Head of caudate nucleus (tissue), 42 donors: Measurements from ENCODE around the gene PLCB2.

Experiments used
- DNase-seq, 42 donors: peaks; one replicate each; pipeline versions ENCODE4 v3.0.0 to v3.0.0-alpha.2; 2020 to 2021; ENCODE audit warnings: mixed read lengths in 7 of 42
- intact Hi-C: fragments of 100-400 bp; cut with DNase I; formaldehyde crosslinking; loops from one replicate; pipeline ENCODE4 v1.15.0; 2022

Gene PLCB2

GRCh38 chr15:40280260-40281056, 27.3 kb downstream of the PLCB2 start:
- intact Hi-C loops: no loop called here
- DNase-seq: peak in 30 of 42 donors; percentile 32 to 75 (median 60)

DNA sequence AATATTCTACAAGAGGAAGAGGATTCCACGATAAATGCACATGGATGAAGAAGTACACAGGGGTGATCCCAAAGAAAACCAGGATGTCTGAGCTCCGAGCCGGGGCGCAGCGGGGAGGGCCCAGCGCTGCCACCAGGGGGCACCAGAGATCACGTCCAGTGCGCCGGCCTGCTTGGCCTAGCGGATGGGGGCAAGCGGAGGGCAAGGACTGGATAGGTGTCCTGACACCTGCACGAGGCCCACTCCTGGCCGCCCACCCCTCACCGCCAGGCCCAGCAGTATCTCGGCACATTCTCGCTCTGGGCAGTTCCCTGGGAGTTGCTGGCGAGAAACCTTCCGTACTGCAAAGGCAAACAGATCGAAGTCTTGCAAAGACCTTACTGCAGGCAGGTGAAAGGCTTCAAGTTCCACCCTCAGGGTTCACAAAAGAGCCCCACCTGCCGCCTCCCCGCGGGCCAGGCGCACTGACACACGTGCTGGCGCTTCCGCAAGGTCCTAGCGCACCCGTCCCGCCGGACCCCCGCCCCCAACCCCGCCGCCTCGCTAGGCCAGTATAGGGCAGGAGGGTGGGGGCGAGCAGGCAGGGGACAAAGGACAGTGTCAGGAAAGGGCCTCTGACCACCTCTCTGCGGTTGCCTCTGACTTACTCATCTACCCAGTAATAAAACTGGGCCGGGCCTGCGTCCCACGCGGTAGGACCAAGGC, 28.1 kb downstream of the PLCB2 start:
- intact Hi-C loops: loop anchor here (5.0 kb wide), 1 partner anchor 143 kb away; no protein-coding TSS in a partner anchor
- peak; percentile 51 to 91 (median 81) for DNase-seq

DNA sequence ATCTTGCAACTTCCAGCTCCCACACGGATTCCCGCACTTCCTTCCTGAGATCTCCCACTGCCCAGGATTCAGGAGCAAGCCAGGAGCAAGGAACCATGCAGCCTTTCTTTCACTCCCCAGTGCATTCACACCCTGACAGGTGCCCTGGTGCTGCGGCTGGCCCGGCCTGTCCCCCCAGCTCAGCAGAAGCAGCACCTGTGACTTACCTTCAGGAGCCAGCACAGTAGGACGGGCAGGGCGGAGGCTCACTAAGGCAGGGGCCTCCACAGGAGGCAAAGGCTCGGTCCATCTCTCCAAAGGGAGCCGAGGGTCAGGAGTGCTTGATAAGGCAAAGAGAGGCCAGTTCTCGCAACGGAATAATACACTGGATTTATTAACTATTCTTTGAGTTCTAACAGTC, 29.7 kb downstream of the PLCB2 start:
- DNase-seq: no peak
- intact Hi-C loops: loop anchor here (5.0 kb wide), 1 partner anchor 144 kb away; no protein-coding TSS in a partner anchor

- intact Hi-C loops: loop anchor here (5.0 kb wide), 1 partner anchor 145 kb away; no protein-coding TSS in a partner anchor
- DNase-seq: no peak
These were observed 30.3 kb downstream of the PLCB2 start for GRCh38 chr15:40277471-40277870.

DNA sequence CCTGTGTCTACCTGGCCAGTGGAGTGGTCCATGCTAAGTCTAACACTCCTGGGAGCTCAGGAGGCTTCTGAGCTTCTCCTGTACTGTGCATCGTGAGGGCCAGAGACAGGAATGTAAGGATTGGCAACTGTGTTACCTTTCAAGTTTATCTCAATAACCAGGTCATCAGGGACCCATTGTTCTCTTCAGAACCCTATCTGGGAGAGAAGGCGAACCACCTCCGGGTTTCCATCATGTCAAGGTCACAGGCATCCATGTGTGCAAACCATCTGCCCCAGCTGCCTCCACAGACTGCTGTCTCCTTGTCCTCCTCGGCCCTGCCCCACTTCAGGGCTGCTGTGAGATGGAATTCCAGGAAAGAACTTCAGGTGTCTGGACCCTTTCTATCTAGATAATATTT, 30.8 kb downstream of the PLCB2 start:
- intact Hi-C loops: loop anchor here (5.0 kb wide), 1 partner anchor 145 kb away; no protein-coding TSS in a partner anchor
- DNase-seq: no peak

- no peak for DNase-seq
- intact Hi-C loops: loop anchor here (5.0 kb wide), 1 partner anchor 146 kb away; no protein-coding TSS in a partner anchor
These were observed 31.8 kb downstream of the PLCB2 start for GRCh38 chr15:40275954-40276353.

GRCh38 chr15:40275523-40275922, 32.2 kb downstream of the PLCB2 start:
- intact Hi-C loops: loop anchor here (5.0 kb wide), 1 partner anchor 147 kb away; no protein-coding TSS in a partner anchor
- DNase-seq: no peak

GRCh38 chr15:40274350-40275274, 33.1 kb downstream of the PLCB2 start:
- intact Hi-C loops: loop anchor here (5.0 kb wide), 2 partner anchors 148 to 227 kb away; no protein-coding TSS in a partner anchor
- DNase-seq: peak; percentile 61 to 93 (median 85)

GRCh38 chr15:40273428-40273827, 34.3 kb downstream of the PLCB2 start:
- intact Hi-C loops: loop anchor here (2.0 to 5.0 kb wide), 2 partner anchors 57 to 226 kb away; no protein-coding TSS in a partner anchor
- DNase-seq: no peak

DNA sequence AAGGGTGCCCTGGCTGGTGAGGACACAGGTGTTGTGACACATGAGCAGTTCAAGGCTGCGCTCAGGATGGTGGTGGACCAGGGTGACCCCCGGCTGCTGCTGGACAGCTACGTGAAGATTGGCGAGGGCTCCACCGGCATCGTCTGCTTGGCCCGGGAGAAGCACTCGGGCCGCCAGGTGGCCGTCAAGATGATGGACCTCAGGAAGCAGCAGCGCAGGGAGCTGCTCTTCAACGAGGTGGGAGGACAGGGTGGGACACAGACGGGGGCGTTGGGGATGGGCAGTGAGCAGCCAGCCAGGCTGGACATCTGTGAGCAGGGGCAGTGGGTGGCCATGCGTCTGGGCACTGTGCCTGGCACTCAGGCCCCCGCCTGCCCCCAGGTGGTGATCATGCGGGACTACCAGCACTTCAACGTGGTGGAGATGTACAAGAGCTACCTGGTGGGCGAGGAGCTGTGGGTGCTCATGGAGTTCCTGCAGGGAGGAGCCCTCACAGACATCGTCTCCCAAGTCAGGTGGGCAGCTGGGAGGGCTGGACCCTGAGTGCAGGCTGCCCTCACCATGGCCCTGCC, 35.2 kb downstream of the PLCB2 start:
- intact Hi-C loops: loop anchor here (2.0 to 5.0 kb wide), 2 partner anchors 56 to 225 kb away; no protein-coding TSS in a partner anchor
- DNase-seq: peak in 16 of 42 donors; percentile 41 to 80 (median 58)

DNA sequence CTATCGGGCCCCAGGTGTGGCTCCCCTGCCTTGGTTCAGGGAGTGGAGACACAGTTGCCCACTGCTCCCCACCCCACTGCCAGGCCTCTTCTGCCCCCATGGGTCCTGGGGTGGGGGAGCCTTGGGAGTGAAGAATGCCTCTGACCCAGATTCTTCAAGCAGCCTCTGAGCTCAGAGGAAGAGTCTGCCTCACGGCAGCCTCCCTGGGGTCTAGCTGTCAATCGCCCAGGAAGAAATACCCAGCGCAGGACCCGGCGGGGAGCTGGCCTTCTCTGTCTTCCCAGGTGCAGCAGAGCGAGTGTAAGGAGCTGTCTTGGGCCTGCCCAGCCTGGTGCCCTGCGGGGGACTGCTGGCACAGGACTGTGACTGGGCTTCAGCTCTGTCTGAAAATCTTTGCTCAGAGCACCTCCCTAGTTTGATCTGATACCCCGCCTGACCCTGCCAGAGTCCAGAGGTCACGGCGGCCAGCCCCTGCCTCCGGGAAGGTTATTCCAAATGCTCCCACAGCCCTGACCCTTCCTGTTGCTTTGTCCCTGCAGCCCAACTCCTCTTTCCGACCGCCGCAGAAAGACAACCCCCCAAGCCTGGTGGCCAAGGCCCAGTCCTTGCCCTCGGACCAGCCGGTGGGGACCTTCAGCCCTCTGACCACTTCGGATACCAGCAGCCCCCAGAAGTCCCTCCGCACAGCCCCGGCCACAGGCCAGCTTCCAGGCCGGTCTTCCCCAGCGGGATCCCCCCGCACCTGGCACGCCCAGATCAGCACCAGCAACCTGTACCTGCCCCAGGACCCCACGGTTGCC, 35.9 kb downstream of the PLCB2 start:
- no peak for DNase-seq
- intact Hi-C loops: loop anchor here (2.0 to 5.0 kb wide), 2 partner anchors 55 to 225 kb away; no protein-coding TSS in a partner anchor

DNA sequence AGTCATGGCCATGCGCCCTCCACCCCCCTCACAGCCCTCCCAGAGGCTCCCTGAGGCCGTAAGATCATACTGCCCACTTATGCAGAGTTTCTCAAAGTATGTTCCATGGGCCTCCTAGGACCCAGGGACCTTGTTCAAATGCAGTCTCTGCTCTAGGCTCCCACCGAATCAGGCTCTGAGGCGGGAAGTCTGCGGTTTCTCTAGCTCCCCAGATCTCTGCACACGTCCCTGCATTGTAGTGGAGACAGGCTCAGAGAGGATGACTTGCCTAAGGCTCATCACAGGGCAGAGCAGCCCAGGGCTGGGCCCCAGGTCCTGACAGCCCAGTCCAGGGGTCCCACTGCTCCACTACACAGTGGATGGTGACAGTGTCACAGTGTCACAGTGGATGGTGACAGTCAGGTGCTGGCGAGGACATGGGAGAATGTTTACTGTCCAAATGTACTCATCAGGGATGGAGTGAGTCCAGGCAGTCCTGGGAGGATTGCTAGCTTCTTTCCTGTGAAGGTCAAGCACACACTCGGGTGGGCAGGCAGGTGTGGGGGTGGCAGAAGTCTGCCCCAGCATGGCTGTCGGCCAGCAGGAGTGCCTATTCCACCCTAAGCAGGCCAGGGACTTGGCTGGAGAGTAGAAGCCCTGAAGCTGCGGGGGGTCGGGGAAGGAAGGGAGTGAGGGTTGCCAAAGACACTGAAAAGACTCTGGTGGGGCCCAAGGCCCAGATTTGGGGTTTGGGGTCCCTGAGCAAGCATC, 37.3 kb downstream of the PLCB2 start:
- DNase-seq: no peak
- intact Hi-C loops: loop anchor here (5.0 kb wide), 1 partner anchor 223 kb away; no protein-coding TSS in a partner anchor

DNA sequence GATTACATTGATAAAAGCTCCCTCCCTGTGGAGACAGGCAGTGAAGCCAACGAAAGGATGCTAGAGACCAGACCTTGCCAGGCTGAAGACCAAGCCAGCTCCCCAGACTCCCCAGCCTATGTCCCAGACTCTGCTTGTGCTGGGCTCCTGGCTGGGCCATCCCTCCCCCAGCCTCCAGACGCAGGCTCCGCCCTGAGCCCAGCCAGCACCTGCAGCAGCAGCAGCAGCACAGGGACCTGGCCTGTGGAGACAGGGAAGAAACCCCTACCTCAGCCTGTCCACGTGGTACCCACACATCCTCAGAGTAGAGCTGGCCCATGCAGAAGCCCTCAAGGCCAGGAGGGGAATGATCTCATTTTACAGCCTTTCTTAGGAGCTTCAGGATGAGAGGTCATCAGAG, 38.1 kb downstream of the PLCB2 start:
- DNase-seq: no peak
- intact Hi-C loops: loop anchor here (5.0 kb wide), 1 partner anchor 222 kb away; no protein-coding TSS in a partner anchor

- no peak for DNase-seq
- intact Hi-C loops: no loop called here
These were observed 40.1 kb downstream of the PLCB2 start for GRCh38 chr15:40267670-40268069.

DNA sequence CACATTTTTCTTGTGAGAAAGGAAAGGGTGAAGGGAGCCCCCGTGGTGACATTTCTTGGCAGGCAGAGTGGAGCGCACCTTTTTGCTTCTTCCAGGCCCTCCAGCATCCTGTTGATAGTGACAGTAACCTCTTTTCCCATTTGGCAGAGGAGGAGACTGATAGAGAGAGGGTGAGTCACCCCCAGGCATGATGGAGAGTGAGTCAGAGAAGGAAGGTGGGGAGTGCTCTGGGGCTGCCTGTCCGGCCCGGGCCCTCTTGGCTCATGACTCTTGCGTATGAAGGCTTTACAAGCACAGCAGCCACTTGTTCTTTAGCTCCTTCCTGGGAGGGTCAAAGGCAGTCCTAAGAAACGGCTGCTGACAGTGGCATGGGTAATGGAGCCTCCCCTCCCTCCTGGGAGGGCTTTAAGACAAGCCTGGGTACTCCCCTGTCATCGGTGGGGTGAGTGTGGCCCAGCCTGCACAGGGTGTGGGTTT, 40.9 kb downstream of the PLCB2 start:
- peak in 30 of 42 donors; percentile 20 to 88 (median 62) for DNase-seq
- intact Hi-C loops: no loop called here

DNA sequence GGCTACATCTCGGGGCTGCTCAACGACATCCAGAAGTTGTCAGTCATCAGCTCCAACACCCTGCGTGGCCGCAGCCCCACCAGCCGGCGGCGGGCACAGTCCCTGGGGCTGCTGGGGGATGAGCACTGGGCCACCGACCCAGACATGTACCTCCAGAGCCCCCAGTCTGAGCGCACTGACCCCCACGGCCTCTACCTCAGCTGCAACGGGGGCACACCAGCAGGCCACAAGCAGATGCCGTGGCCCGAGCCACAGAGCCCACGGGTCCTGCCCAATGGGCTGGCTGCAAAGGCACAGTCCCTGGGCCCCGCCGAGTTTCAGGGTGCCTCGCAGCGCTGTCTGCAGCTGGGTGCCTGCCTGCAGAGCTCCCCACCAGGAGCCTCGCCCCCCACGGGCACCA, 41.9 kb downstream of the PLCB2 start:
- intact Hi-C loops: no loop called here
- no peak for DNase-seq

- DNase-seq: no peak
- intact Hi-C loops: no loop called here
These were observed 42.4 kb downstream of the PLCB2 start for GRCh38 chr15:40265355-40265754.
